Measurements from ENCODE around the gene NAXD. TPM values are rescaled to one million over a fixed set of nuclear protein-coding genes. Genes with fewer than 3 reads are reported as not detected.

The NAXD gene
- total and polyA plus RNA-seq, 2 experiments from 2014 or later, result 16.9 to 18.5 TPM

- Mint-ChIP-seq H3K27ac (no peak overlapping the region), H3K36me3 (ENCODE audit: low read depth) (peaks cover 88% of the 10 kb centered on the region), H3K4me3 (no peak overlapping the region), H3K4me1 (0 out of 3 replicates have a peak, but pooled peaks cover 3% of the 10 kb centered on the region), H3K9me3 (peaks cover 43% of the 10 kb centered on the region), H3K27me3 (ENCODE audit: insufficient read depth, low read depth, poor library complexity) (peaks cover 5% of the 10 kb centered on the region)
- Histone ChIP-seq H3K4me2 (no peak overlapping the region), H2AFZ (no peak overlapping the region), H4K20me1 (replicated peaks; ENCODE audit: insufficient read depth) (no peaks in the 10 kb centered on the region), H3K27me3 (ENCODE audit: insufficient read depth) (no peaks in the 10 kb centered on the region), H3K4me3 (no peak overlapping the region), H3F3A (replicated peaks; ENCODE audit: low read depth) (no peaks in the 10 kb centered on the region), H3K79me2 (replicated peaks; ENCODE audit: insufficient read depth) (no peaks in the 10 kb centered on the region), H3K36me3 (ENCODE audit: insufficient read depth) (peaks cover 19% of the 10 kb centered on the region), H3K27ac (ENCODE audit: low read depth) (no peak overlapping the region), H3K4me1 (ENCODE audit: insufficient read depth) (no peaks in the 10 kb centered on the region), H3K9me2 (ENCODE audit: insufficient read depth) (no peaks in the 10 kb centered on the region)
- ATAC-seq (no peak), DNase-seq (ENCODE audit: low spot score) (no peak)
- TF ChIP-seq ETS1 (IDR thresholded peaks at IDR 0.05) (no peak), CTCF (conservative IDR thresholded peaks at IDR 0.05; ENCODE audit: low read depth in 2 of 2) (no peak), CREB1 (CRISPR knock-in tag; IDR thresholded peaks at IDR 0.05; ENCODE audit: low read depth) (no peak), EZH2 (IDR thresholded peaks at IDR 0.05; ENCODE audit: low read depth, unreplicated experiment) (no peak), ZNF462 (CRISPR knock-in tag; IDR thresholded peaks at IDR 0.05) (no peak), ZNF114 (CRISPR knock-in tag; IDR thresholded peaks at IDR 0.05) (no peak)
Observed at GRCh38 chr13:110661256-110661655, 45.9 kb downstream of the NAXD start.

Measured in GM23338 (cell line).